ENCODE measurements around the gene DNAI1. TPM values are rescaled to one million over a fixed set of nuclear protein-coding genes. Genes with fewer than 3 reads are reported as not detected.

DNAI1 gene
- polyA plus RNA-seq (2012; ENCODE audit: insufficient read length, low read depth), result not detected

GRCh38 chr9:34458013-34458958 lies at the start of gene DNAI1, which contains the start of gene FAM219A:
TSS of gene DNAI1 (plus strand) at chr9:34458805. CDS start at chr9:34459006, 201 bp downstream.
TSS of gene FAM219A (minus strand) at chr9:34458570. CDS start at chr9:34458263, 307 bp downstream.
- 0 out of 4 replicates have a peak, but pooled peaks of 1 of the 2 experiments have one; percentile 20 for TF ChIP-seq REST (IDR thresholded peaks at IDR 0.05; ENCODE audit: insufficient read depth in 1 of 2, low read depth in 2 of 2, low read length in 2 of 2)
- TF ChIP-seq TAF1 (IDR thresholded peaks at IDR 0.05; ENCODE audit: borderline replicate concordance, insufficient read depth, low read length), result peak; percentile 76; the same call in 1 of the 2 replicates
- peak; percentile 83; the same call in 1 of the 2 replicates for TF ChIP-seq SIN3A (IDR thresholded peaks at IDR 0.05; ENCODE audit: borderline replicate concordance, insufficient read depth, low read length)
- peak; percentile 79 for TF ChIP-seq FOXP2 (optimal IDR thresholded peaks at IDR 0.05; ENCODE audit: borderline replicate concordance, extremely low read depth, extremely low read length, insufficient read depth)
- TF ChIP-seq POLR2AphosphoS5 (IDR thresholded peaks at IDR 0.05; ENCODE audit: low read depth, low read length), result no peak; the same call in 1 of the 2 replicates

- TF ChIP-seq REST (IDR thresholded peaks at IDR 0.05; ENCODE audit: insufficient read depth in 1 of 2, low read depth in 2 of 2, low read length in 2 of 2), result no peak
- no peak for TF ChIP-seq SIN3A (IDR thresholded peaks at IDR 0.05; ENCODE audit: borderline replicate concordance, insufficient read depth, low read length)
- TF ChIP-seq TAF1 (IDR thresholded peaks at IDR 0.05; ENCODE audit: borderline replicate concordance, insufficient read depth, low read length), result no peak
- no peak for TF ChIP-seq POLR2AphosphoS5 (IDR thresholded peaks at IDR 0.05; ENCODE audit: low read depth, low read length)
- TF ChIP-seq FOXP2 (optimal IDR thresholded peaks at IDR 0.05; ENCODE audit: borderline replicate concordance, extremely low read depth, extremely low read length, insufficient read depth), result no peak
These were observed 49.5 kb upstream of the DNAI1 start for GRCh38 chr9:34409154-34409553.

- TF ChIP-seq SIN3A (IDR thresholded peaks at IDR 0.05; ENCODE audit: borderline replicate concordance, insufficient read depth, low read length) (no peak), FOXP2 (optimal IDR thresholded peaks at IDR 0.05; ENCODE audit: borderline replicate concordance, extremely low read depth, extremely low read length, insufficient read depth) (no peak), POLR2AphosphoS5 (IDR thresholded peaks at IDR 0.05; ENCODE audit: low read depth, low read length) (no peak), REST (IDR thresholded peaks at IDR 0.05; ENCODE audit: insufficient read depth in 1 of 2, low read depth in 2 of 2, low read length in 2 of 2) (no peak), TAF1 (IDR thresholded peaks at IDR 0.05; ENCODE audit: borderline replicate concordance, insufficient read depth, low read length) (no peak)
These were observed 46.3 kb upstream of the DNAI1 start for GRCh38 chr9:34412336-34412735.

- TF ChIP-seq REST (IDR thresholded peaks at IDR 0.05; ENCODE audit: insufficient read depth in 1 of 2, low read depth in 2 of 2, low read length in 2 of 2) (peak; percentile 96 to 98), FOXP2 (optimal IDR thresholded peaks at IDR 0.05; ENCODE audit: borderline replicate concordance, extremely low read depth, extremely low read length, insufficient read depth) (no peak), TAF1 (IDR thresholded peaks at IDR 0.05; ENCODE audit: borderline replicate concordance, insufficient read depth, low read length) (no peak), POLR2AphosphoS5 (IDR thresholded peaks at IDR 0.05; ENCODE audit: low read depth, low read length) (no peak), SIN3A (IDR thresholded peaks at IDR 0.05; ENCODE audit: borderline replicate concordance, insufficient read depth, low read length) (no peak)
These were observed 45.3 kb upstream of the DNAI1 start for GRCh38 chr9:34413231-34413852.

All from PFSK-1 (cell line).